Activated CD4-positive, alpha-beta T cell treated with anti-CD3 and anti-CD28 coated beads, Interleukin-2, Interleukin-4, amounts not matched to agents 100 ng/mL and 50 ng/mL, durations not matched to agents 16 hours and 8 hours (primary cell): ENCODE measurements around the gene ONECUT2.
"Not testable (repeated sequence)": the region's sequence is repeated elsewhere in the genome, so short reads cannot be mapped to it uniquely, and the experiment has no call there.

Experiments
- DNase-seq: peaks from one replicate; pipeline ENCODE4 v3.0.0-alpha.2; 2020; ENCODE audit warnings: low spot score

ONECUT2 gene

DNA sequence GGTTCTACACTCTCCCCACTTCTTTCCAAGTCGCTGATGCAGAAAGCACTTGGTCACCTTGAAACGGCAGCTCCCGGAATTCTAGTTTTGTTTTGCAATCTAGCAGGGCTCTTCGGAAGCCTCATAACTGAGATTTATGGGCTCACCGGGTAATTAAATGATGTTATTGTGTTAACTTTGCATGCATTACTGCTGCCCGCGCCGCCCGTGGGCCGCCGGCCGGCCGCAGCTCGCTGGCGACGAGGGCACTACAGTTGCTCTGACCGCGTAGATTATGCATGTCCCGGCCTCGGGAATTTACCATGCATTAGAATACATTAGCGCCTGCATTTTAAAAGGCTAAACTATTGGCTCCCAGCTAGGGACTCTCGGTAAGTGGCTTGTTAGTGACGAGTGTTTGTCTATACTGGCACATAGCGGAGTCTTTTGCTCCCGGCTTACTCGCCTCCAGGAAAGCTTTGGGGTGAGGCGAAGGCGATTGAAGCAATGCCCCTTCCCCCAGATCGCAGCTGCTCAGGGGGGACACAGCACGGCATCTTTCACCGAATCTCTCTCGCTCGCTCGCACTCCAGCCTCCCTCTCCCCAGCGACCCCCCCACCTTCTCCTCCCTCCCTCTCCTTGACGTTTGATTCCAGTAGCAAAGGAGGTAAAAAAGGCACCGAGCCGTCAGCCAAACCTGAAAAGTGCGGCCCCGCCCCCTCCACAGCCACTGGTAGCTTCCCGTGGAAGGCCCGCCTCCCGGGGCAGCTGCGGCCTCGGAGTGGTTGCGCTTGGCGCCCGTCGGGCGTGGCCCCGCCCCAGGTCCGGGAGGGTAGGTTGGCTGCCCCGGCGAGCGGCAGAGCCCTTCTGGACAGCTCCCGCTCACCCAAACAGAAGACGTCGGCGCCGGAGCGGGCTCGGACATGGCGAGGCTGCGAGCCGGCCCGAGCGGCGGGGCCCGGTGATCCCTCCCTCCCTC, at the start of gene ONECUT2:
Gene ONECUT2, plus strand, starts transcription at position 839 of the 959 bp plus-strand sequence. CDS start 343 bp downstream, outside the sequence.
- DNase-seq, result peak; percentile 65

DNA sequence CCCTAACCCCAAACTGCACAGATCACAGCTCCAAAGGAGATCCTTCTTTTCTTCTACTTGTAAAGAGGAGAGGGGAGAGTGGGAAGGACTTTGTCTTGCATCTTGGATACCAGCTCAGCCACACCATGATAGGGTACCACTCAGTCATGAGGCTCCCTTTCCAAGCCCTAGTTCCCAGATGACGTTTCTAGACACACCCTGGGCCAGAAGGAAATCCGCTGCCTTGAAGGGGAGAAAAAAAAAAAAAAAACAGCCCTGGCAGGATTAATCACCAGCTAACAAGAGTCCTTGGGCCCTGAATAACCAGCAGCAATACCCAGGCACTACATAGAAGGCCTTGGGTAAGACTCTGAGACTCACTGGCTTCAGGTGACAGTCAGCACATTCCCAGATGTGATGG, 45.9 kb upstream of the ONECUT2 start:
- no peak for DNase-seq

DNA sequence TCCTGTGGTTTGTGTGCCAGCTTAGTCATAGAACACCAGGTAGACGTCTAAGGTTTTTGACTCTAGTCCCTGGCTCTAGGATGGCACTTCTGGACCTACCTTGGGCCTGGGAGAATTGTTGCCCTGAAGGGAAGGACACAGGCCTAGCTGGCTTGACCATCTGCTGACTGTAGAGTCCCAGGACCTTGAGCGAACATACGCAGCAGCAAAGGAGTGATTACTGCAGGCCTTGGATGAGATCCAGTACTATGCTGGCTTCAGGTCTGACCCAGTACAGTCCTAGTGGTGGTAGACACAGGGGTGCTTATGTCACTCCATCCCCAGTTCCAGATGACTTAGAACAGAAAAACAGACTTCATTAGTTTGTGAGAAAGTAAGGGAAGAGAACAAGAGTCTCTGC, 45.1 kb upstream of the ONECUT2 start:
- DNase-seq, result no peak

DNA sequence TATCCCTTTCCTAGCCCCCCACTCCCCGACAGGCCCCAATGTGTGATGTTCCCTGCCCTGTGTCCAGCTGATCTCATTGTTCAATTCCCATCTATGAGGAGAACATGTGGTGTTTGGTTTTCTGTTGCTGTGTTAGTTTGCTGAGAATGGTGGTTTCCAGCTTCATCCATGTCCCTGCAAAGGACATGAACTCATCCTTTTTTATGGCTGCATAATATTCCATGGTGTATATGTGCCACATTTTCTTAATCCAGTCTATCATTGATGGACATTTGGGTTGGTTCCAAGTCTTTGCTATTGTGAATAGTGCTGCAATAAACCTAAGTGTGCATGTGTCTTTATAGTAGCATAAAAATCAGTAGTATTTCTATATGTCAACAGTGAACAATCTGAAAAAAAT, 40.4 kb upstream of the ONECUT2 start:
- DNase-seq, result not testable (repeated sequence)

DNA sequence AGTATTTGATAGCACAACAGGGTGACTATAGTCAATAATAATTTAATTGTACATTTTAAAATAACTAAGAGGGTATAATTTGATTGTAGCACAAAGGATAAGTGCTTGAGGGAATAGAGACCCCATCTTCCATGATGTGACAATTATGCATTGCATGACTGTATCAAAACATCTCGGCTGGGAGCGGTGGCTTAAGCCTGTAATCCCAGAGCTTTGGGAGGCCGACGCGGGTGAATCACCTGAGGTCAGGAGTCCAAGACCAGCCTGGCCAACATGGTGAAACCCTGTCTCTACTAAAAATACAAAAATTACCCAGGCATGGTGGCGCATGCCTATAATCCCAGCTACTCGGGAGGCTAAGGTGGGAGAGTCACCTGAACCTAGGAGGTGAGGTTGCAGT, 38.3 kb upstream of the ONECUT2 start:
- DNase-seq, result not testable (repeated sequence)

DNA sequence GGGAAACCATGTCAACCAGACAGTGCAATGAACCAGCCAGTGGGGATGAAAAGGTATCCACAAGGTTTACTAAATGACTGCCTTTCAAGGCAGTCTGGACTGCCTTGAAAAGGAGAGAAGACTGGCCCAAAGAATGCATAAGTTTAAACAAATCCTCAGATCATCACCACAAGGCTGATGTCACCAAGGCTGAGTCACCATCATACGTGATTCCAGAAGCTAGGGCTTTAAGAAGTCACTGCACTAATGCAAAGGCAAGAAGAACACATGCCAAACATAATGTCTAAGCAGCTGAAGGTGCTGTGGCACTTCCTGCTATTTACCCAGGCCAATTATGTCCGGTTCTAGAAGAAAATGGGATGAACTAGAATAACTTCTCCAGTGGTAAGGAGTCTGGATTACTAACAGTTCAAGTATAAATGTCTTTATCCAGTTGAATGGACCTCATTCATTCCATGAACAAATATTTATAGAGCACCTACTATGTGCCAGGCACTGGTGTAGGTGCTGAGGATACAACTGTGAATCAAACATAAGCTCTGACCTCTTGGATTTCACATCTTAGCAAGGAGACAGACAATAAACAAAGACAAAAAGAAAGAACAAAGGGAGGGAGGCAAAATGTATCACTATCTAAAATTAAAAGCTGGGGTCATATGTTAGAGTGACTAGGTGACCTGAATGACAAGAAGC, 37.6 kb upstream of the ONECUT2 start:
- DNase-seq, result no peak

DNA sequence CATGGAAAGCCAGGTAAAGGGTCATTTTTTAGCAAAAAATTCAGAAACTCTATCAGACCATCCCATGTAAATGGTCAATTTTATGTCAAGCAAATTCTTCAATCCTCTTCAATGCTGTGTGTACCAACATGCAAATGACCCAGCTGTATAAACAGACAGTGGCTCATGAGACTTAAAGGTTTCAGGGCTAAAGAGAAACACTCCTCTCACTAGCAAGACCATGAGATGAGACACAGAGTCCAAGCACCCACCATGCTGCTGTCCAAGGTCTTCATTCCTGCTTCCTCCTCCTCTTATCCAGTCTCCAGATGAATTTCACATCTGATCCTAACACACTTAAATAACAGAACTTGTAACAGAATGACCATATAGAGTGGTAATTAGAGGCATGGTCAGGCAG, 30.8 kb upstream of the ONECUT2 start:
- DNase-seq, result no peak

DNA sequence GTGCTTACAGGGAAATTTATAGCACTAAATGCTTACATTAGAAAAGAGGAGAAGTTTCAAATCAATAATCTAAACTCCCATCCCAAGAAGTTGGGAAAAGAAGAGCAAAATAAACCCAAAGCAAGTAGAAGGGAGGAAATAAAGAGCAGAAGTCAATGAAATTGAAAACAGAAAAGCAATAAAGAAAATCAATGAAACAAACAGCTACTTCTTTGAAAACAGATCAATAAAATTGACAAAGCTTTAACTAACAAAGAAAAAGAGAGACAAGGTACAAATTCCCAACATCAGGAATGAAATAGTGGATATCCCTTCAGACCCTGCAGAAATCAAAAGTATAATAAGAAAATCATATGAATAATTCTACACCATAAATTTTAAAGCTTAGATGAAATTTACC, 25.5 kb upstream of the ONECUT2 start:
- DNase-seq, result no peak

DNA sequence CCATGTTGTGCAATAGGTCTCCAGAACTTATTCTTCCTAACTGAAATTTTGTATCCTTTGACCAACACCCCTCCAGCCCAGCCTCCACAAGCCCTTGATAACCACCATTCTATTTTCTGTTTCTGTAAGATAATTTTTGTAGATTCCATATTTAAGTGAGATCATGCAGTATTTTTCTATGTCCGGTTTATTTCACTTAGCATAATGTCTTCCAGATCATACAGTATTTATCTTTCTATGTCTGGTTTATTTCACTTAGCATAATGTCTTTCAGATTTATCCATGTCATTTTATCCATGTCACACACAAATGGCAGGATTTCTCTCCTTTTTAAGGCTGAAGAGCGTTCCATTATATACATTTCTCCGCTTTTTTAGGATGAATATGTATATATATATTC, 24.4 kb upstream of the ONECUT2 start:
- DNase-seq, result no peak

DNA sequence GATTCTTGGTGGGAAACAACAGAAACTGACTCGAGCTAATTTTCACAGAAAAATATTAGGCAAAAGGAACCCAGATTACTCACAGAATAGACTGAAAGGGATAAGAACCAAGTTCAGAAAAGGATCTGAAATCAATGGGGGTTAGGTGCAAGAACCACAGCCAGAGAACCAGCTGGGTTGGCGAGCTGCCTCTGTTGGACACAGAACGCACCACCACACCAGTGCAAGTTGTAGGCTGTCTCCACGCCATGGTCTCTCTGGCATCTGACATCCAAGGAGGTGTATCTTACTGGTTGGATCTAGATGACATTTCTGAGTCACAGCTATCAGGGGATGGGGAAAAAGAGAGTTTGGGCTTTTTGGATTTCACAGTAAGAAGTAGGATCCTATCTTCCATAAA, 18.6 kb upstream of the ONECUT2 start:
- DNase-seq, result no peak

DNA sequence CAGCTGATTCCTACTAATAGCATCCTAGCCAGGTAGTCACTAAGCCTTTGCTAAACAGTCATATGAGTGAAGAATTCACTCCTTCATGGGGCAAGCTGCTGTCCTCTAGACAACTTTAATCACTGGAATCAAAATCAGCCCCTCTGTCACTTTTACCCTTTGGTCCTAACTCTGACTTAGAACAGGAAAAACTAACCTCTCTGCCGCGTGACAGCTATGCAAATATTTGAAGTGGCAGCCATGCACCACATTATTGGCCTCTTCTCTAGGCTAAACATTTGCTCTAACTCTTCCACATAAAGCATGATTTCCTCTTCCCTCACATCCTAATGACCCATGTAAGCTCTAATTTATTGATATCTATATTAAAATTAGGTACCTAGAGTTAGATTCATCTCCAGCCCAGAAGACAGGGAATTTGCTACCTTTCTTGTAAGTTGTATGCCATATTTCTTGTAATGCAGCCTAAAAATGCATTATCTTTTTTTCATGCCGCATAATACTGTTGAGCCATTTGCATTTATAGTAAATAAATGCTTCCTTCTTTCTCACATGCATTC, 12.8 kb upstream of the ONECUT2 start:
- DNase-seq, result no peak

DNA sequence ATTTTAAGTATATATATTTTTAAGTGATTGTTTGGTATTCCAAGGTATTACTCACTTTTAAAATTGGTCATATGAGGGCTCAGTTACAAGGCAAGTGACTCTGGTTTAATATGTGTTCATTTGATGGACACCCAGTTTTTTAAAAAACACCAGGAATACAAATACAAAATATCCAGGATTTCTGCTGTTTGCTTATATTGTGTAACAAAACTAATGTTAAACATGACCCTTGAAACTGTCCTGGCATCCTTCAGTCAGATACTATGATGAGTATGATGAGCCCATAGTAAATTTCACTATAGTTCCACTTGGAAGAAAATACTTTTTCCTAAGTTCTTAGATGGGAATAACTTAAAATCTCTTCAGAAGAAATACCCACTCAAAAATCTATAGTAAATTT, 11.4 kb upstream of the ONECUT2 start:
- DNase-seq, result no peak

DNA sequence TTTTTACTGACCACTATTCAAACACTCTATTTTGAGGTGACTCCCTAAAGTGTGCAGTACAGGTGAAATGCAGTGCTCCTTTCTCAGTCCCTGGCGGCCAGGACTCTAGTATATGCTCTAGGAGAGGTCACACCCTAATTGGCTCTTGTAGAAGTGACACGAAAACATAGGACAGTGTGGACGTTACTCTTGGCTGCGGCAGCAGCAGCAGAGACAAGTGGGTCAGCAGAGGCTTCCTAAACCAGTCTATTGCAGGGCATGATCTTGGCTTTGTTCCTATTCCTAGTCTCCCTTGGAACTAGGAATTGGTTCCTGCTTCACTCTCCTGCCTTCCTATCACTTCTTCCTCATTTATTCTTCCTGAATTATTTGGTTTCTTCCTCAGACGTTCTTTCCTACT, 10.1 kb upstream of the ONECUT2 start:
- DNase-seq, result no peak

DNA sequence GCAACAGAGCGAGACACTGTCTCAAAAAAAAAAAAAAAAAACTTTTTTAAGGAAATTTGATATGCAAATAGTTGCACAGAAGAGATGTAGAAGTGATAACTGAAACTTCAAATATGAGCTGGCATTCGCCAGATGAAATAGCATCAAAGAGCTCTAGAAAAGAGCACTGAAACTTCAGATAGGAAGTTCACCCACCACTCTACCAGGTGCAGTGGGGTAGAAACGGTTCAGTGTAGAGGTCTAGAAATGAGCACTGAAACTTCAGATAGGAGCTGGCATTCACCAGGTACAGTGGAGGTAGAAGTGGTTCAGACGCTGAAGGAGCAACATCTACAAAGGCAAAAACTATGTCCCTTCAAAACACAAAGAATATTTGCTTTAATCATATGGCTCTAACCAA, 9.0 kb upstream of the ONECUT2 start:
- peak; percentile 24 for DNase-seq

DNA sequence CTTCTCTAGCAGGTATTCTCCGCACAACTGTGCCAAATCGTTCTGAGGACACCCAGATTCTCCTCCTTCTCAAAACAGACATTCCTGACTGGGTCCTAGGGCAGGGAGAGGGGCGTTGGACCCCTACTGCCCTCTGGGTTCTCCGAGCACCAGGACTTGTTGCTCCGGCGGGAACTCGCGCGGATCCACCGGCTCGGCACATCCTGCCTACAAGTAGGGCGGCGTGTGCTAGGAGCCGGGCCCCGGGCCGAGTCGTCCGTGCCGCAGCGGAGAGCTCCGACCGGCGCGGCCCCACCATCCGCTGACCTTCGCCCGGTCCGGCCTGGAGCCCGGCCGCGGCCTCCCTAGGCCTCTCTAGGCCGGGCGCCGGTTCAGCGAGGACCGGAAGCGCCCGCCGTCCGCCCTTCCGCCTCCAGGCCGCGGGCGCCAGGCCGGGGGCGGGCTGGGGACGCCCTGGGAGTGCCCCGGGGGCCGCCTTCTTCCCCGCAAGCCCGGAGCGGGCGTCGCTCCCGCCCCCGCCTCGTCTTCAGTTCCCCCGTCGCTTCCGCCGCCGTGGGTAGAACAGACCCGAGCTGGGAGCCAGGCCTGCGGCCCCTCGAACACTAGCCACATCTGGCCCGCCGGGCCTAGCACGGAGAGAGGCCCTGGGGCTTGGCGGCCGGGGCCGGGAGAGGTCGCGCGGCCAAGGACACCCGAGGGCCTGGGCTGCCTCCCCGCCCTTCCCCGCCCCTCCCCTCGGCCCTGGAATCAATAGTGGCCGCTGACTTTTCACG, 7.6 kb upstream of the ONECUT2 start:
- no peak for DNase-seq

DNA sequence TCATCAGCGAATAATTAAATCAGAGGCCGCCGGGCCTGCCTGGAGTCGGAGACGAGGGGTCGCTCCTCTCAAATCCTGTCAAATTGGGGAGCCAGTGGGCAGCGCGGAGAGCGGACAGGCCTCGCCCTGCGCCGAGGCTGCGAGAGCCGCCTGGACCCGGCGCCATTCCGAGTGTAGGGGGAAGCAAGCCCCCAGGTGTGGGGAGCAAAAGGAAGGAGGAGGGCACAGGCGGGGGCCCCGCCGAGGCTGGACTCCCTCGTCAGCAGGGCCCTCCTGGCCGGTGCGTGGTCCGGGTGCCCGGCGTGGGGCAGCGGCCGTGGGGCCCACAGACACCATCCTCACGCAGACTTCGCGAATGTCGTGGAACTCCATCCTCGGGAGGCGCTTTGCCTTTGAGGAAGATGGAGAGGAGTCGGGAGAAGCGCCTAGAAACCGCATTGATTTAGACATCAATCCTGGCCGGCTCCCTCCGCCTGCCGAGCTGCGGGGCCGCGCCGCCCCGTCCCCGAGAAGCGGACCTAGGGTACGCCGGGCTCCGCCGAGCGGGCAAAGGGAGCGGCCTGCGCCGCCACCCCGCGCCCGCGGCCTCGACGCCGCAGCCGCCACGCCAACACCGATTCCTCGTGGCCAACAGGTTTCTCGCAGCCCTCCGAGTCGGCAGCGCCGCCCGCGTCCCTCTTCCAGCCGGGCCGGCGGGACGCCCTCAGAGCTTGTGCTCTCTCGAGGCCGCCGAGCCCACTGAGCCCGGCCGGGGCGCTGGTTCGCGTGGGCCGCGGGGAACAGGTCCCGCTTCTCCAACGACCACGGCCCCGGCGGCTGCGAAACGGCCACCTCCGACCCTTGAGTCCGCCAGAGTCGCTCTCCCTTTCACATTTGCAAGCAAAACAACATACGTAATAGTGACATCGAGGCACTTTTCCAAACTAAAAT, 6.7 kb upstream of the ONECUT2 start:
- DNase-seq, result no peak

DNA sequence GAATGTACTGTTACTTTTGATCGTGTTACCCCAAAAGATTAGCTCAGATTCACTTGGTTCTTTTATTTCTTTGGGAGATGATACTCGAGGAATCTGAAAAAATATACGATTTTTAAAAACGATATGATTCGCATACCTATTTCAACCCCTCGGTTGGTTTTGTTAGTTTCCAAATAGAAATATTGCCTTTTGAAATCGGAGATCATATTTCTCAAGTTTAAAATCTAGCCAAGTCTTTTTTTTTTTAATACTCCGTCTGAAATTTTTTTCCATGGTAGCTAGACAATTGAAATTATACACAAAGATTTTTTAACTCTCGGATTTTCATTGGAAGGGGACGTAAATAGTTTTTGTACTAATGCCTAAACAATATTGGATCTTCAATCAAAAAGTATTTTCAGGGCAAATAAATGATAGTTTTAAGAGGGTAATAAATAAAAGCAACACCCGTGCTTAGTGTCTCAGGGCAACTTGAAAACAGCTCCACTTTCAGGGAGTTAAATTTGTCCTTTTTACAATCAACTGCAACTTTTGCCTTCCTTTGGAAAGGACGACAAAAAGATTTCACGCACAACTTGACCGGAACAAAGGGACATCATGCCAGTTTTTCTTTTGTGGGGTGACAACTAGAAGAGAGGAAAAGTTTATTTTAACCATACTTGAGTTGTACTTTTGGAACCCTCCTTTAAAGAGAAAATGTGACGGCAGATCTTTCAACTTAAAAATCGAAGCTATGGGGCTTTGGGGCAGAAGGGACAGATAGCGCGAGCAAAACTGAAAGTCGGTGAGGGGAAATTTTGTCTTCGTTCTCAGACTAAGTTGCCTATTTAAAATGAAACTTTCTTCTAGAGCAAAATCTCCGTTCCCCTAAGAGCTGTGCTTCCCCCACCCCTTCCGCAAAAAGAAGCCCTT, 5.8 kb upstream of the ONECUT2 start:
- peak; percentile 27 for DNase-seq

DNA sequence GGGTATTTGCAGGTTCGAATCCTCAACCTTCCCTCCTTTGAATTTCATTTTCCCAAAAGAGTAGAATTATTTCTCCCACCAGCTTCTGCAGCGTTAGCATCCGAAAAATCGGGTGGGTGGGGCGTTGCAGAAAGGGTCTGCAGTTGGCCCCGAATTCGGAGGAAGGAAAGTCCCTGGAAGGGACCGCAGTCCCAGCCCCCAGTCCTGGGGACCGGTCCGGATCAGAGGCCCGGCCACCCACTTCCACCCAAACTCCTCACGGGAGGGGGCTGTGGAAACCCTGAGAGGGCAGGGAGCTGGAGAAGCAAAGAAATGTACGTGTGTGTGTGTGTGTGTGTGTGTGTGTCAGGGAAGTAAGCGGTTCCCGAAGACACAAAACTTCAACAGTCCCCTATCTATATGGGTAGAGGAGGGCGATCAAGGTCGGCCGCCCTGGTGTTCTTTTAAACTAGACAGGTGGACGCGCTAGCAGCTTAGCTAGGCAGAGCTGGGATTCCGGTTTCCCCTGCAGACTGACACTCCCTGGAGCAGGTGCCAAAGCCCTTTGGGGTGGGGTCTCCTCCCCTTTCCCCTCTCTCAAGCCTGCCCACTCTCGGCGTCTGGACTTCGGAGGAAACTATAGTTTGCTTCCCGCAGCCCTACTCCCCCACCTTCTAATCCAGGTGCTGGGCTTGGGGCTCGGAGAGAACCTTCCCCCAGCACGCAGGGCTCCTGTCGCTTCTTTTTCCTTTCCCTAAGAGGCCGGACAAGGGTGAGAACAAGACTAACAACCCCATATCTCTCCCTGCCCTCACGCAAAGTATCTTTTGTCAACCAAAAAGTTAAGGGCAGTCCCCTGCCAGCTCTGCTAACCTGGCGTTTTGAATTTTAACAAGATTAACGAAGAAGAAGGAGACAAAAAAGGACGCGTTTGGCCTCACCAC, 4.8 kb upstream of the ONECUT2 start:
- DNase-seq, result no peak

DNA sequence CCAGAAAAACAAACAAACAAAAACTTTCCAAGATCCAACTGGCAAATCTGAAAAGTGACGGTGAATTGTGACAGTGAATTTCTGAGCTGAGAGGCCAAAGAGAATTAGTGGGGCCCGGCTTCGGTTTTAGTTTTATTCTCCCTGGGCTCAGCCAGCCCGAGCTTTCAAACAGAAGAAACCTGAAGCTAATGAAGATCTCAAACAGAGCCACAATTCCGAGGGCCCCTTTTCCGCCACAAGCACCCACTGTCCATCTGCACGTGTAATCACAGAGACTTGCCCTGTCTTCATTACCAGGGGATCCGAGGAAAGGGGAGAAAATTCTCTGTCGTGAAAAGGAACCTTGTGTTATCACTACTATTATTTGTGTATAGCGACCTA, 4.2 kb upstream of the ONECUT2 start:
- DNase-seq, result no peak
